Testis (tissue), 2 donors: ENCODE results near the gene KRT27.

Source experiments
- POLR2A ChIP-seq: fragments of 450-650 bp; IDR thresholded peaks from one replicate; pipeline ENCODE4 v1.6.1; 2017; ENCODE audit warnings: antibody characterized with exemption, mild to moderate bottlenecking, moderate library complexity
- TF ChIP-seq, protein P1 (sequence below), 3 experiments: fragments of 450-650 bp in 2 of 3; fragments of 200-600 bp in 1 of 3; sonication (generic) in 1 of 3; IDR thresholded peaks; one replicate each; pipeline ENCODE4 v1.5.1; 2016 to 2019; ENCODE audit warnings: antibody characterized with exemption in 3 of 3, mild to moderate bottlenecking in 2 of 3, moderate library complexity in 1 of 3

- TF ChIP-seq, protein P1, sequence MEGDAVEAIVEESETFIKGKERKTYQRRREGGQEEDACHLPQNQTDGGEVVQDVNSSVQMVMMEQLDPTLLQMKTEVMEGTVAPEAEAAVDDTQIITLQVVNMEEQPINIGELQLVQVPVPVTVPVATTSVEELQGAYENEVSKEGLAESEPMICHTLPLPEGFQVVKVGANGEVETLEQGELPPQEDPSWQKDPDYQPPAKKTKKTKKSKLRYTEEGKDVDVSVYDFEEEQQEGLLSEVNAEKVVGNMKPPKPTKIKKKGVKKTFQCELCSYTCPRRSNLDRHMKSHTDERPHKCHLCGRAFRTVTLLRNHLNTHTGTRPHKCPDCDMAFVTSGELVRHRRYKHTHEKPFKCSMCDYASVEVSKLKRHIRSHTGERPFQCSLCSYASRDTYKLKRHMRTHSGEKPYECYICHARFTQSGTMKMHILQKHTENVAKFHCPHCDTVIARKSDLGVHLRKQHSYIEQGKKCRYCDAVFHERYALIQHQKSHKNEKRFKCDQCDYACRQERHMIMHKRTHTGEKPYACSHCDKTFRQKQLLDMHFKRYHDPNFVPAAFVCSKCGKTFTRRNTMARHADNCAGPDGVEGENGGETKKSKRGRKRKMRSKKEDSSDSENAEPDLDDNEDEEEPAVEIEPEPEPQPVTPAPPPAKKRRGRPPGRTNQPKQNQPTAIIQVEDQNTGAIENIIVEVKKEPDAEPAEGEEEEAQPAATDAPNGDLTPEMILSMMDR (IDR thresholded peaks at IDR 0.05): no peak
- TF ChIP-seq POLR2A: no peak
These were observed 28.5 kb downstream of the KRT27 start for GRCh38 chr17:40753804-40754203.
